GM12892 (cell line): ENCODE results near the gene PIK3C2G.

Experiments
- POLR2A ChIP-seq: IDR thresholded peaks from 2 replicates; pipeline ENCODE4 v1.6.1; 2011; ENCODE audit warnings: low read depth, low read length, control low read depth
- POLR2AphosphoS5 ChIP-seq: IDR thresholded peaks from 2 replicates; pipeline ENCODE4 v1.6.1; 2011; ENCODE audit warnings: low read depth, low read length, control low read depth

DNA sequence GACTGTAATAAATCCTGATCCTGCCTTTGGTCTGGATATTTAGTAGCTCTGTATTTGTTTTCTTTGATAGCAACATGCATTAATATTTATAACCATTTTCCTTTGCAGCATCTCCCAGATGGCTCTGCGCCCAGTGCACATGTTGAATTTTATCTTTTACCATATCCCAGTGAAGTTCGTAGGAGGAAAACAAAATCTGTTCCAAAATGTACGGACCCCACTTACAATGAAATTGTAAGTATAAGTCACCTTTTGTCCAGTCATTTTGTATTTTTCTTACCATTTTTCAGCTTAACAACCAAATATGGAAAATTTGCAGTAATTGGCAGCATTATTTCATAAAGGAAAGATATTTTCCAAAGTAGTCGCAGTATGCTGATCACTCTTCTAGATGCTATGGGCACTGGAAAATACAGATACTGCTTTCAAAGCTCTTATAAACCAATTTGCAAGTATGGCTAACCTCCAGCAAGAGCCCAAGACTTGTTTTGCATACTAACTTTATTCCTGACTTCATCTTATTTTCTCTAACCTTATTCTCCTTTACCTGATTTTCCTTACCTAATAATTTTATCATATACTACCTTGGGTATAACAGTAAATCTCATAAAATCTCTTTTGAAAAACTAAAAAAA lies 379.1 kb downstream of the PIK3C2G start:
- TF ChIP-seq POLR2AphosphoS5, result no peak
- no peak for TF ChIP-seq POLR2A
